Heart left ventricle (tissue), 13 donors: ENCODE results near the gene GLI2.

Experiments
- CTCF ChIP-seq, 12 donors: fragments of 200-600 bp; sonication (generic) in 4 of 12; IDR thresholded peaks; one replicate each; pipeline versions ENCODE4 v1.5.0 to v1.8.0; 2018 to 2022; ENCODE audit warnings: antibody characterized with exemption in 12 of 12, mild to moderate bottlenecking in 5 of 12
- POLR2A ChIP-seq, 2 donors: fragments of 450-650 bp; IDR thresholded peaks; one replicate each; pipeline ENCODE4 v1.6.1; 2017; ENCODE audit warnings: antibody characterized with exemption in 2 of 2, mild to moderate bottlenecking in 2 of 2, moderate library complexity in 2 of 2
- donor health status: ischemic (EF 13 %, LVEDD 7.1; RV severe dilation, severe dysfunction).
- donor health status: DM: no; HTN: yes; CAD: no.
- donor health status: DM: no; HTN: no; CAD: no.
- donor health status: ischemic (EF 25% LVEDD 6.9; RV normal size, moderate dysfunction).
- donor health status: ischemic (EF 25% LVEDD 5.7; RV mildly dilated, moderate dysfunction).
- donor health status: ischemic (EF 35%, LVEDD 5.7; RV mildly dilated, moderate dysfunction).
- donor health status: nonischemic (EF 11% LVEDD 7.7; RV severe dilation, severe dysfunction).
- donor health status: DM: yes; HTN: yes; CAD: no.
- donor health status: PGD.
- donor health status: ischemic (EF 29% LVEDD 5.4; RV normal size, mild dysfunction).
- donor health status: nonischemic (EF 23%, LVEDD 6.1; RV moderate dilation, normal function).

GRCh38 chr2:120720746-120721375 is 14.8 kb upstream of the GLI2 start:
- no peak for TF ChIP-seq CTCF (IDR thresholded peaks at IDR 0.05)
- no peak for TF ChIP-seq POLR2A (IDR thresholded peaks at IDR 0.05)
